Kidney capillary endothelial cell (primary cell): ENCODE data around the gene PPP1R13B.
A peak's percentile ranks its signal among the peaks of the same experiment; 100 is the strongest.
"Not testable (repeated sequence)": the region's sequence is repeated elsewhere in the genome, so short reads cannot be mapped to it uniquely, and the experiment has no call there.

Experiments used
- DNase-seq: peaks from one replicate; pipeline ENCODE4 v3.0.0-alpha.2; 2018; ENCODE audit warnings: low spot score

The PPP1R13B gene

GRCh38 chr14:103832046-103832445, 15.3 kb downstream of the PPP1R13B start:
- DNase-seq: no peak

- no peak for DNase-seq
Observed at GRCh38 chr14:103830511-103831270, 16.7 kb downstream of the PPP1R13B start.

- DNase-seq: no peak
Observed at GRCh38 chr14:103828315-103828967, 18.9 kb downstream of the PPP1R13B start.

- no peak for DNase-seq
Observed at GRCh38 chr14:103825101-103825500, 22.3 kb downstream of the PPP1R13B start.

- no peak for DNase-seq
Observed at GRCh38 chr14:103820908-103821307, 26.5 kb downstream of the PPP1R13B start.

- no peak for DNase-seq
Observed at GRCh38 chr14:103820382-103820781, 27.0 kb downstream of the PPP1R13B start.

- no peak for DNase-seq
Observed at GRCh38 chr14:103819503-103820307, 27.7 kb downstream of the PPP1R13B start.

- no peak for DNase-seq
Observed at GRCh38 chr14:103818870-103819269, 28.5 kb downstream of the PPP1R13B start.

- no peak for DNase-seq
Observed at GRCh38 chr14:103818422-103818821, 29.0 kb downstream of the PPP1R13B start.

GRCh38 chr14:103817595-103817994, 29.8 kb downstream of the PPP1R13B start:
- DNase-seq: no peak

- DNase-seq: no peak
Observed at GRCh38 chr14:103816991-103817390, 30.4 kb downstream of the PPP1R13B start.

GRCh38 chr14:103815253-103815652, 32.1 kb downstream of the PPP1R13B start:
- DNase-seq: no peak

GRCh38 chr14:103811189-103811588, 36.2 kb downstream of the PPP1R13B start:
- no peak for DNase-seq

- peak; percentile 61 for DNase-seq
Observed at GRCh38 chr14:103808403-103809001, 38.9 kb downstream of the PPP1R13B start.

GRCh38 chr14:103806805-103807204, 40.6 kb downstream of the PPP1R13B start:
- DNase-seq: no peak

GRCh38 chr14:103805708-103806107, 41.7 kb downstream of the PPP1R13B start:
- DNase-seq: no peak

- no peak for DNase-seq
Observed at GRCh38 chr14:103803661-103804060, 43.7 kb downstream of the PPP1R13B start.

GRCh38 chr14:103802356-103802755, 45.0 kb downstream of the PPP1R13B start:
- DNase-seq: no peak

- no peak for DNase-seq
Observed at GRCh38 chr14:103801459-103801858, 45.9 kb downstream of the PPP1R13B start.

- not testable (repeated sequence) for DNase-seq
Observed at GRCh38 chr14:103793192-103793591, 54.2 kb downstream of the PPP1R13B start.

GRCh38 chr14:103788086-103788485, 59.3 kb downstream of the PPP1R13B start:
- DNase-seq: no peak

GRCh38 chr14:103782376-103782775, 65.0 kb downstream of the PPP1R13B start:
- no peak for DNase-seq
